Stimulated activated CD8-positive, alpha-beta memory T cell treated with anti-CD3 and anti-CD28 coated beads, Interleukin-15, amount 100 ng/mL, for 1 hour (primary cell): Measurements from ENCODE around the gene XPNPEP2.

Experiments used
- DNase-seq: peaks from one replicate; pipeline ENCODE4 v3.0.0-alpha.2; 2020; ENCODE audit warnings: low read depth

Gene XPNPEP2, protein sequence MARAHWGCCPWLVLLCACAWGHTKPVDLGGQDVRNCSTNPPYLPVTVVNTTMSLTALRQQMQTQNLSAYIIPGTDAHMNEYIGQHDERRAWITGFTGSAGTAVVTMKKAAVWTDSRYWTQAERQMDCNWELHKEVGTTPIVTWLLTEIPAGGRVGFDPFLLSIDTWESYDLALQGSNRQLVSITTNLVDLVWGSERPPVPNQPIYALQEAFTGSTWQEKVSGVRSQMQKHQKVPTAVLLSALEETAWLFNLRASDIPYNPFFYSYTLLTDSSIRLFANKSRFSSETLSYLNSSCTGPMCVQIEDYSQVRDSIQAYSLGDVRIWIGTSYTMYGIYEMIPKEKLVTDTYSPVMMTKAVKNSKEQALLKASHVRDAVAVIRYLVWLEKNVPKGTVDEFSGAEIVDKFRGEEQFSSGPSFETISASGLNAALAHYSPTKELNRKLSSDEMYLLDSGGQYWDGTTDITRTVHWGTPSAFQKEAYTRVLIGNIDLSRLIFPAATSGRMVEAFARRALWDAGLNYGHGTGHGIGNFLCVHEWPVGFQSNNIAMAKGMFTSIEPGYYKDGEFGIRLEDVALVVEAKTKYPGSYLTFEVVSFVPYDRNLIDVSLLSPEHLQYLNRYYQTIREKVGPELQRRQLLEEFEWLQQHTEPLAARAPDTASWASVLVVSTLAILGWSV

DNA sequence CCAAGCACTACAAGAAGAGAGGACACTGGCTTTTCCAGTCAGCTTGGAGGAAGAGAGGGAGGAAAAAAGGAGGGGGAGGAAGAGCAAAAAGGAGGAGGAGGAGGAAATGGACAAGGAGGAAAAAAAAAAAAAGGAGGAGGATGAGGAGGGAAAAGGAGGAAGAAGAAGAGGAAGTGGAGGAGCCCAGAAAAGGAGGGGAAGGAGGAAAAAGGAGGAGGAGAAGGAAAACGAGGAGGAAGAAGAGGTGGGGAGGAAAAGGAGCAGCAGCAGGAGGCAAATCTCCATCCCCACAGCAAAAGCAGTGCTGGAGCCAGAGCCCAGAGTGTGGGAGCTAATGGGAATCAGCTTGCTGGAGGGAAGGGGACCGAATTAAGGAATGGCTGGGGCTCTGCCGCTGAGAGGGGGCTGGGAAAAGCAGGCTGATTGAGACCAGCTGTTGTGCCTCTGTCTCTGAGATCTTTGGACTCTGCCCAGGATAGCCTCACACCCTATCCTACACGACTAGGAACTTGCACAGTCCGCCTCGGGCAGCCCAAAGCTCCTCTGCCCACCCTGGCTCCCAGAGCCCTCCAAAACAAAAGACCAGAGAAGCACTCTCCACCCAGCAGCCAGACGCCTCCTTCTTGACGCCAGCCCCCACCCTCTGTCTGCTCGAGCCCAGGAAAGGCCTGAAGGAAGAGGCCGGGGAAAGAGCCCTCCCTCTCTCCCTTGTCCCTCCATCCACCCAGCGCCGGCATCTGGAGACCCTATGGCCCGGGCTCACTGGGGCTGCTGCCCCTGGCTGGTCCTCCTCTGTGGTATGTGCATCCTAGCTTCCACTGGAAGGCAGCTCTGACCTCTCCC is at the start of gene XPNPEP2:
TSS of gene XPNPEP2 (plus strand) at position 514 of the 843 bp plus-strand sequence. CDS start at position 749, 235 bp downstream.
- no peak for DNase-seq

GRCh38 chrX:129689796-129690195 is 49.0 kb upstream of the XPNPEP2 start:
- DNase-seq: no peak

- DNase-seq: no peak
Measured at GRCh38 chrX:129690435-129690834, 48.3 kb upstream of the XPNPEP2 start.

DNA sequence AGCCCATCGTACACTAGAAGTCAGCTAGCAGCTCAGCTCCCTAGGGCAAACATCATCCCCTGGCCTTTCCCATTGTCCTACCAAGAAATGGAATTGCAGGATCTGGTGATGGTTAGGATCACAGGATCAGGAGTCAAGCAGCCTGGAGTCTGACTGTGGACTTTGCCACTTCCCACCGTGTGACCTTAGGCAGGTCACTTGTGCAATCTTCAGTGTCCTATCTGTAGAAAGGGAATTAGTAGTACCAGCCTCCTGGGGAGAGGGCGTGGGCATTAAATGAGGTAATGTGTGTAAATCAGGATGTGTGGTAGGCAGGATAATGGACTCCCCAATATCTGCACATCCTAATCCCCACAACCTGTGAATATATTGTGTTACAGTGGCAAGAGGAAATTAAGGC is 45.4 kb upstream of the XPNPEP2 start:
- DNase-seq: no peak

DNA sequence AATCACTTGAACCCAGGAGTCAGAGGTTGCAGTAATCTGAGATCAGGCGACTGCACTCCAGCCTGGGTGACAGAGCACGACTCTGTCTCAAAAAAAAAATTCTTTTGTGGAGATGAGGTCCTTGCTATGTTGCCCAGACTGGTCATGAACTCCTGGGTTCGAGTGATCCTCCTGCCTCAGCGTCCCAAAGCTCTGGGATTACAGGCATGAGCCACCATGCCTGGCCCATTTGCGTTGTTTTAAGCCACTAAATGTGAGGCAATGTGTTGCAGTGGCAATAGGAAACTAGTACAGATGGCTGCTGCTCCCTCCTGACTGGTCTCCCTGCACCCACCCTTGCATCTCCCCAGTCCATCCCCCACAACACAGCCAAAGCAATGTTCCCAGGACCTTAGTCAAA is 44.0 kb upstream of the XPNPEP2 start:
- no peak for DNase-seq

DNA sequence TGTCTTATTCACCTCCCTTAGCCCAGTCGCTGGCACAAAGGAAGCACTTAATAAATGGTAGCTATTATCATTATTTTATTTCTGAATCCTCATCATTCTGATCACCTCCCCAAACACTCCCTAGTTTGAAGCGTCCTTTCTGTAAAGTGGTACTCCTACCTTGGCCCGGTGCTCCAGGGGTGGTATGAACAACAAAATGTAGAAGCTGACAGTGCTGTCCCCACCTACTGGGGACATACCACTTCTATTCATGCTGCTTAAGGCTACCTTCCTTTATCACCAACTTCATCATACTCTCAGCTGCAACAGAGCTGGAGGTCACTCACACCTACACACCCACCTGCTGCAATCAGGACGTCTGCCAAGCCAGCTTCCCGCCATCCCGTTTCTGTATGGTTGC is 43.2 kb upstream of the XPNPEP2 start:
- no peak for DNase-seq

DNA sequence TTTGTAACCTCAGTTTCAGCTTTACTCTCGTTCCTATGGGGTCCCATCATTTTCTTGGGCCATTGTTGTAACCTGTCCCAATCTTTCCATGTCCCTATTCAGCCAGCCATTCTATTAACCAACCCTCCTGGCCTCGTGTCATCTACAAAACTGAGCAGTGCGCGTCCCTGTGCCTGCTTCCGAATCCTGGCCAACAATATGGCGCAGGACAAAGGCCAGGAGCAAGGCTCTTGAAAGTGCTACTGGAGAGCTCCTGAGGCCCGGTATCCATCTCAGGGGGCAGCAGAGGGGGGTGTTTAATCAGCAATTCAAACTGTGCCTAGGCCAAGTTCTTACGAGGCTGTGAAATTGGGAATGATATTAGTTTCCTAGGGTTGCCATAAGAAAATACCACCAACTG is 42.8 kb upstream of the XPNPEP2 start:
- no peak for DNase-seq

GRCh38 chrX:129696463-129697155 is 42.2 kb upstream of the XPNPEP2 start:
- DNase-seq: no peak

GRCh38 chrX:129697204-129697829 is 41.5 kb upstream of the XPNPEP2 start:
- DNase-seq: no peak

- no peak for DNase-seq
Measured at GRCh38 chrX:129698150-129698549, 40.6 kb upstream of the XPNPEP2 start.

DNA sequence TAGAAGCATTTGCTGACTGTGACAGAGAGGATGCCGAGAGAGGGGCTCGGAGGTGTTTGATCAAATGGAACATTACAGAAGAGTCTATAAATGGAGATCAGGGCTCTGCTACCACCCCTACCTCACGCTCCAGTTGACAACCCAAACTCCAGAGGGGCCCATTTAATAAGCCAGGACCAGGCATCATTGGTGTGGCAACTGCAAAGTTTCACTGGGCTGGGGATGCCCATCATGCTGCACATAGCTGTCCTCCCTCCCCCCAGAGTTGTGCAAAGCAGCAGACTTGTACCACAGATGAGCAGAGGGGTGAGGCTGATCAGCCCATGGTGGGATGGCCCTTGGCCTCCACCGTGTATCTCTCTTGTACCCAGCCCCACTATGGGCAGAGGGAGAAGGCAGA is 38.2 kb upstream of the XPNPEP2 start:
- no peak for DNase-seq

DNA sequence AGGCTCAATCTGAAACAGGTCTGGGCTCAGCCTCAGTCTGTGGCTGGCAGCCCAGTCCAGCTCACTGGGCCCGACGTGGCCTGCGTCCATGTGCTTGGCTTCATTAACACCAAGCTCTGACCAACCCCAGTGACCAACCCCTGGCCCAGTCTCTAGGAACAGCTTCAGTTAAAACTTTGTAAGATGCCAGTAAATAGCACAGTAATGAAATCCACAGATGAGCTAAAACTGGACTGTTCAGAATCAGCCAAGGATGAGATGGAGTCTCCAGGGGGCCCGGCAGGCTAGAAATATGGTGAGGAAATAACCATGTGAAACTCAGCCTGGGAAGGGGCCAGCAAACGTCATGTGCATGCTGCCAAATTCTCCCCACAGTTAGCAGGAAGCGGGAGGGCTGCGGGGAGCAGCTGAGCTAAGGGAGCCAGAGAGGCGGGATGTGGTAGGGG is 37.1 kb upstream of the XPNPEP2 start:
- no peak for DNase-seq

GRCh38 chrX:129704491-129704890 is 34.3 kb upstream of the XPNPEP2 start:
- DNase-seq: no peak

DNA sequence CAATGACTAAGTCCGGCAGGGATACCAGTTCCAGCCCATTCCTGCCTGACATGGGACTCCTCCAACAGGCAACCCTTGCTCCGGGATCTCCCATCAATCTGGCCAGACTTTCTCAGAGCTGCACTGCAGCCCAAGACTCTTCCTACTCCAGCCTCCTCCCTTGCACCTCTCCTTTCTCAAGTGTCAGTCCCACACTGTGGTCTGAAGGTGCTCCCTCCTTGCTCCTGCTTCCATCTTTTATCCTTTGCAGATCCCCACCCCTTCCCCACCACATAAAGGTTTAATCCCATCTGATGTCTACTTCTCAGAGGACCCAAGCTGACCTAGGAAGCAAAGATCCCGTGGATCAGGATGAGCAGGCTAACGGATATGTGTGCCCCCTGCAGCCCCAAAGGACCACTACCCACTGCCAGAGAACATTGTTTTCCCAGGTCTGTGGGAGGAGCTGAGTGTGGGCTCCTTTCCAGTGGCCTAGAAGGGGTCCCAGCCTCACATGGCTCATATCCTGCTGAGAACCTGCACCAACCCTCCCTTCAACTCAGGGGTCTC is 33.3 kb upstream of the XPNPEP2 start:
- DNase-seq: no peak

GRCh38 chrX:129705988-129706387 is 32.8 kb upstream of the XPNPEP2 start:
- DNase-seq: no peak

DNA sequence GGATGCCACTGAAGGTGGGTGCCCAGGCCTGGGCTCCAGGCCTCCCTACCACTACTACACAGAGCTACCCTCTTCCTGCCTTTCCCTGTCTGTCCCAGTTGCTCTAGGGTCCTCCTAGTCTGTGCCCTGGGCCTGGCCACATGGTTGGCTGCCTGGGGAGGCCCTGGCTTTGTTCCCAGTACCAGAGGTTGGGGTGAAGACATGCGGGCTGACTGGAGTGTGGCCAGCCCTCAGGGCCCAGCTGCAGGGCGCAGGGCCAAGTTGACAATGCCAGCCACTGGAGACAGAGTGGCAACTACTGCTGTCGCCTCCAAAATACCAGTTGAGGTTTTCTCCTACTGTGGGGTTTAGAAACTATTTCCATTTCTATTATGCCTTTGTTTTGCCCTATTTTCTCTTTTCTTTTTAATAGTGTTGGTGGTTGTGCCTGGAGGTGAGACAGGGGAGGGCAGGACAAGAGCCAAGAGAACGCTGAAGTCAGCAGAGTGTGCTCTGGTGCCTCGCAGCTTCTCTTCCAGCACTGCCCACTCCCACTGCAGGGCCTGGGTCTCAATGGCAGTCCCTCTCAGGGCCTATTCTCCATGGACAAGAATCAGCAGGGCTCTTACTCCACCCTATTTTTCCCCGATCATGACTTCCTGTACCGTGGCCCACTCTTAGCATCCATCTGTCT is 32.2 kb upstream of the XPNPEP2 start:
- no peak for DNase-seq

GRCh38 chrX:129714581-129714980 is 24.2 kb upstream of the XPNPEP2 start:
- no peak for DNase-seq

DNA sequence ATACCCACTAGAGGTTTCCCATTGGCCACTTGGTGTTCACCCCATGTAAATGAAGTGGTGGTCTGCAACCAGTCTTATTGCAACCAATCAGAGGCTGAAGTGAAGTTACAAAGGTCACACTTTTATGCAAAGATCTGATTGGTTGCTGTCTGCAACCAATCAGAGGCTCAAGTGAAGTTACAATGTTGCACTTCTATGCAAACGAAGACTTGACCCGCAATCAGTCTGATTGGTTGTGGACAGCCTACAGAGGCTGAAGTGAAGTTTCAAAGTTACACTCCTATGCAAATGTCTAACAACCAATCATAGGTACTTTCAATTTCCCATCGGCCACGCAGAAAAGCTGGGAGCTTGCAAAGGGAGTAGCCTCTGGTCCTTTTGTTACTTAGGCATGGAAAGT is 22.3 kb upstream of the XPNPEP2 start:
- no peak for DNase-seq

DNA sequence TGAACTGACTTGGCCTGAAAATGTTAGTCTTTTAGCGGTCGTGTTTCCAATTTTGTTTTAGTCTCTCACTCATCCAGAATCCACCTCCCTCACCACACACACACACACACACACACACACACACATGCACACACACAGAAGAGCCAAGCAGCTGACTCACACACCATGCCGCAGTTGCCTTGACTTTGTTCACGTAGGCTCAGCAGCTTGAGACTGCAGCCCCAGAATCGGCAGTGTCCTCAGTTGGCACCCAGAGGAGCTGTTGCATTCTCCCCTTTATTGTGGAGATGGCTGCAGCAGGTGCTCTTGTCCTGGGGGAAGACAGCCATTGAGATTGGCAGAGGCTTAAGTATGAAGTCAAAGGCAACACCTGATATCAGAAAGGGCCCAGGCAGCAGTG is 20.9 kb upstream of the XPNPEP2 start:
- DNase-seq: no peak

- DNase-seq: no peak
Measured at GRCh38 chrX:129718676-129719075, 20.1 kb upstream of the XPNPEP2 start.

GRCh38 chrX:129719268-129719667 is 19.5 kb upstream of the XPNPEP2 start:
- no peak for DNase-seq
